Keratinocyte (primary cell): ENCODE data around the gene FXYD5. TPM values are rescaled to one million over a fixed set of nuclear protein-coding genes. Genes with fewer than 3 reads are reported as not detected.
"Not testable (repeated sequence)": the region's sequence is repeated elsewhere in the genome, so short reads cannot be mapped to it uniquely, and the experiment has no call there.

ENCODE experiments used
- DNase-seq: peaks from one replicate; pipeline ENCODE4 v3.0.0-alpha.2; 2011; ENCODE audit warnings: low read depth, missing footprints, low spot score
- FAIRE-seq: peaks from 2 replicates; lab custom pipeline; 2011; peaks lifted over from hg19 to GRCh38; lab: Jason Lieb, UNC
- H2AFZ ChIP-seq: 2 replicates; pipeline ENCODE4 v1.6.0; 2012; ENCODE audit warnings: low read length, control low read depth, inconsistent platforms; ENCODE audit not compliant: control insufficient read depth
- H3K27ac ChIP-seq: 2 replicates; pipeline ENCODE4 v1.5.1; 2011; ENCODE audit warnings: low read length; ENCODE audit not compliant: control insufficient read depth, insufficient read depth
- H3K27me3 ChIP-seq: 3 replicates; pipeline ENCODE4 v1.6.0; 2011; ENCODE audit warnings: low read length; ENCODE audit not compliant: control insufficient read depth, insufficient read depth; ENCODE audit errors: extremely low read depth
- H3K36me3 ChIP-seq, 2 experiments: 2 replicates in 1 of 2; 3 replicates in 1 of 2; pipeline ENCODE4 v1.5.1; 2011; ENCODE audit warnings: low read length in 2 of 2, mild to moderate bottlenecking in 1 of 2; ENCODE audit not compliant: control insufficient read depth in 2 of 2, insufficient read depth in 2 of 2; ENCODE audit errors: extremely low read depth in 1 of 2
- H3K4me1 ChIP-seq: 3 replicates; pipeline ENCODE4 v1.5.1; 2011; ENCODE audit warnings: low read length; ENCODE audit not compliant: control insufficient read depth, insufficient read depth; ENCODE audit errors: extremely low read depth
- H3K4me2 ChIP-seq: 3 replicates; pipeline ENCODE4 v1.6.0; 2011; ENCODE audit warnings: low read depth, low read length; ENCODE audit not compliant: control insufficient read depth, insufficient read depth; ENCODE audit errors: extremely low read depth
- H3K4me3 ChIP-seq, 3 experiments: fragments of 200-600 bp in 1 of 3; sonication (generic) in 1 of 3; 2 replicates in 2 of 3; 3 replicates in 1 of 3; pipeline ENCODE4 v1.5.1; 2011 to 2016; ENCODE audit warnings: low read length in 3 of 3, mild to moderate bottlenecking in 3 of 3, control low read depth in 2 of 3, inconsistent platforms in 1 of 3, low read depth in 1 of 3, mixed read lengths in 1 of 3, mixed run types in 1 of 3, moderate library complexity in 1 of 3; ENCODE audit not compliant: control insufficient read depth in 2 of 3, insufficient read depth in 2 of 3; ENCODE audit errors: extremely low read depth in 1 of 3
- H3K79me2 ChIP-seq: 2 replicates; pipeline ENCODE4 v1.6.0; 2012; ENCODE audit warnings: low read length; ENCODE audit not compliant: control insufficient read depth, insufficient read depth
- H3K9ac ChIP-seq: 3 replicates; pipeline ENCODE4 v1.6.0; 2011; ENCODE audit warnings: low read length; ENCODE audit not compliant: control insufficient read depth, insufficient read depth; ENCODE audit errors: extremely low read depth
- H3K9me1 ChIP-seq: 3 replicates; pipeline ENCODE4 v1.6.0; 2011; ENCODE audit warnings: low read length; ENCODE audit not compliant: control insufficient read depth, insufficient read depth; ENCODE audit errors: extremely low read depth
- H3K9me3 ChIP-seq: 2 replicates; pipeline ENCODE4 v1.5.1; 2012; ENCODE audit warnings: low read depth, low read length; ENCODE audit not compliant: control insufficient read depth
- H4K20me1 ChIP-seq: 3 replicates; pipeline ENCODE4 v1.6.0; 2011; ENCODE audit warnings: low read length; ENCODE audit not compliant: control insufficient read depth, insufficient read depth; ENCODE audit errors: extremely low read depth
- EZH2 ChIP-seq: IDR thresholded peaks from one replicate; pipeline ENCODE4 v1.6.1; 2012; ENCODE audit warnings: inconsistent platforms, mild to moderate bottlenecking, low read length, moderate library complexity
- dilution Hi-C: fragments of 300-500 bp; cut with MboI; formaldehyde crosslinking; loops from one replicate; pipeline ENCODE4 v1.7.0; 2020; ENCODE audit warnings: low sequenced_read_pairs; ENCODE audit not compliant: extremely low pct_ligation_motif_present
- polyA plus RNA-seq, 5 experiments: library from polyadenylated mRNA; depleted of rRNA in 3 of 5; stranded (reverse) in 3 of 5; stranded (forward) in 1 of 5; unstranded in 1 of 5; fragments of >200 nt; gene quantifications; 1 replicate in 1 of 5; 2 replicates in 3 of 5; 3 replicates in 1 of 5; pipeline versions ENCODE4 v1.2.1 to v1.2.3, GENCODE V29; 2011 to 2012; ENCODE audit warnings: missing spikeins in 2 of 5, low read depth in 1 of 5, low replicate concordance in 1 of 5
- TF ChIP-seq, protein P1 (sequence below), 3 experiments: IDR thresholded peaks in 1 of 3; conservative IDR thresholded peaks in 1 of 3; optimal IDR thresholded peaks in 1 of 3; 2 replicates in 2 of 3; 3 replicates in 1 of 3; pipeline versions ENCODE3 to v1.5.1; 2011; ENCODE audit warnings: low read length in 3 of 3, mild to moderate bottlenecking in 3 of 3, moderate library complexity in 2 of 3, control low read depth in 1 of 3, inconsistent platforms in 1 of 3; ENCODE audit not compliant: insufficient read depth in 2 of 3; ENCODE audit errors: extremely low read depth in 1 of 3

Gene FXYD5
- polyA plus RNA-seq, 1 donor (not counting 4 experiments of a cell fraction or from before 2014, with no cell fraction given), result 122 TPM

DNA sequence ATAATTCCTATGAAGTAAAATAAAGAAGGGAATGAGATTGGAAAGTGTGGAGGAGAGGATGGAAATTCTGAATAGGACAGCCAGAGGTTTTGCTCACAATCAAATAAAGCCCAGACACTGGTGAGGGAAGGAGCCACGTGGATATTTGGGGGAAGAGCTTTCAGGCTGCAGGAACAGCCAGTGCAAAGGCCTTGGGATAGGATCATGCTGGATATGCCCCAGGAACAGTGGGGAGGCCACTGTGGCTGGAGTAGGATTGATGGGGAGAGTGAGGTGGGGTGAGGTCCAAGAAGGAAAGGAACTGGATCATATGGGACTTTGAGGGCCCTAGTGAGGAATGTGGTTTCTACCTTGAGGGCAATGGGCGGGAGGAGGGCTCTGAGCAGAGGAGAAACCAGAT, 4.1 kb upstream of the FXYD5 start:
- H3K4me3 ChIP-seq, result no peak overlapping the region
- no peaks in the 10 kb centered on the region for H3K9me1 ChIP-seq
- no peaks in the 10 kb centered on the region for H4K20me1 ChIP-seq
- dilution Hi-C loops, result no loop called here
- H3K4me1 ChIP-seq, result peaks cover 10% of the 10 kb centered on the region
- H3K27ac ChIP-seq, result no peak overlapping the region
- TF ChIP-seq, protein P1, sequence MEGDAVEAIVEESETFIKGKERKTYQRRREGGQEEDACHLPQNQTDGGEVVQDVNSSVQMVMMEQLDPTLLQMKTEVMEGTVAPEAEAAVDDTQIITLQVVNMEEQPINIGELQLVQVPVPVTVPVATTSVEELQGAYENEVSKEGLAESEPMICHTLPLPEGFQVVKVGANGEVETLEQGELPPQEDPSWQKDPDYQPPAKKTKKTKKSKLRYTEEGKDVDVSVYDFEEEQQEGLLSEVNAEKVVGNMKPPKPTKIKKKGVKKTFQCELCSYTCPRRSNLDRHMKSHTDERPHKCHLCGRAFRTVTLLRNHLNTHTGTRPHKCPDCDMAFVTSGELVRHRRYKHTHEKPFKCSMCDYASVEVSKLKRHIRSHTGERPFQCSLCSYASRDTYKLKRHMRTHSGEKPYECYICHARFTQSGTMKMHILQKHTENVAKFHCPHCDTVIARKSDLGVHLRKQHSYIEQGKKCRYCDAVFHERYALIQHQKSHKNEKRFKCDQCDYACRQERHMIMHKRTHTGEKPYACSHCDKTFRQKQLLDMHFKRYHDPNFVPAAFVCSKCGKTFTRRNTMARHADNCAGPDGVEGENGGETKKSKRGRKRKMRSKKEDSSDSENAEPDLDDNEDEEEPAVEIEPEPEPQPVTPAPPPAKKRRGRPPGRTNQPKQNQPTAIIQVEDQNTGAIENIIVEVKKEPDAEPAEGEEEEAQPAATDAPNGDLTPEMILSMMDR (optimal IDR thresholded peaks at IDR 0.05 in 1 of 3, IDR thresholded peaks at IDR 0.05 in 1 of 3, conservative IDR thresholded peaks at IDR 0.05 in 1 of 3; ENCODE audit: extremely low read depth in 1 of 3, insufficient read depth in 2 of 3, low read length in 3 of 3), result no peak
- no peak for TF ChIP-seq EZH2
- H3K4me2 ChIP-seq, result no peak overlapping the region
- no peaks in the 10 kb centered on the region for H3K36me3 ChIP-seq
- FAIRE-seq, result no peak
- H2AFZ ChIP-seq, result no peak overlapping the region
- DNase-seq, result no peak
- H3K27me3 ChIP-seq, result no peaks in the 10 kb centered on the region
- peaks cover 9% of the 10 kb centered on the region for H3K79me2 ChIP-seq
- H3K9ac ChIP-seq, result no peak overlapping the region
- H3K9me3 ChIP-seq, result no peaks in the 10 kb centered on the region

DNA sequence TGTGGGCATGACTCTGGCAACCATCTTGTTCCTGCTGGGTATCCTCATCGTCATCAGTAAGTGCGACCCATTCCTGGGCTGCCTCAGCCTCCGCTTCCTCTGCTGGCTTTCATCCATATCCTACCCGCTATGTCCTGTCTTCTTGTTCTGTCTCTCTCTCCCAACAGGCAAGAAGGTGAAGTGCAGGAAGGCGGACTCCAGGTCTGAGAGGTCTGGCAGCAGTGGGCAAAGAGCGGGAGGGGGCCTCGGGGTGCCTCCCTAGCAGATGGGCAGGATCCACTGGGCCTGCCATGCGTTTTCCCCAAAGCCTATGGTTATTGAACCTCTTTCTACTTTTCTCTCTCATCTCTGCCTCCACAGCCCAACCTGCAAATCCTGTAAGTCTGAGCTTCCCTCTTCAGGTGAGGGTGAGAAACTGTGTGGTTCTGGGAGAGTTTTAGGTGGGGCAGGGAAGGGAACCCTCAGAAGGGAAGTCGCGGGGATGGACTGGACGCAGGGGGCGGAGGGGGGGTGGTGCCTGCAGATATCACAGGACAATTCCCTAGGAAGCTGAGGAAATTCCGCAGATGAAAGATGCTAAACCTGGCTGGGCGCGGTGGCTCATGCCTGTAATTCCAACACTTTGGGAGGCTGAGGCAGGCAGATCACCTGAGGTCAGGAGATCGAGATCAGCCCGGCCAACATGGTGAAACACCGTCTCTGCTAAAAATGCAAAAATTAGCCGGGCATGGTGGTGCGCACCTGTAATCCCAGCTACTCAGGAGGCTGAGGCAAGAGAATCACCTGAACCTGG, 3.1 kb upstream of the FXYD5 start:
- TF ChIP-seq, protein P1 (optimal IDR thresholded peaks at IDR 0.05 in 1 of 3, IDR thresholded peaks at IDR 0.05 in 1 of 3, conservative IDR thresholded peaks at IDR 0.05 in 1 of 3; ENCODE audit: extremely low read depth in 1 of 3, insufficient read depth in 2 of 3, low read length in 3 of 3), result no peak
- TF ChIP-seq EZH2, result no peak
- FAIRE-seq, result no peak

DNA sequence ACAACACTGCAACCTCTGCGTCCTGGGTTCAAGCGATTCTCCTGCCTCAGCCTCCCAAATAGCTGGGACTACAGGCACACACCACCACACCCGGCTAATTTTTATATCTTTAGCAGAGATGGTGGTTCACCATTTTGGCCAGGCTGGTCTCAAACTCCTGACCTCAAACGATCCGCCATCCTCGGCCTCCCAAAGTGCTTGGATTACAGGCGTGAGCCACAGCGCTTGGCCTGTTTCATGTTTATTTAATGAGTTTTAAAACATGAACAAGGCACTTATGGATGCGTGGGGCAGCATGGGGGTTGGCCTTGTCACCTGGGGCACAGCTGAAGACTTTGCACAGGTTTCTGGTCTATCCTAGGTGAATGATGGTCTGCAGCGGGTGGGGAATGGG, 1.4 kb upstream of the FXYD5 start:
- FAIRE-seq, H3K4me3 ChIP-seq, DNase-seq, H3K9me3 ChIP-seq, H3K4me2 ChIP-seq, H2AFZ ChIP-seq, H3K9ac ChIP-seq, H3K27ac ChIP-seq, H3K9me1 ChIP-seq, H3K27me3 ChIP-seq, H4K20me1 ChIP-seq, dilution Hi-C loops: not testable (repeated sequence)
- Histone ChIP-seq H3K79me2 (peaks cover 34% of the 10 kb centered on the region), H3K36me3 (peaks cover 8 to 17% of the 10 kb centered on the region in 2 experiments), H3K4me1 (peaks cover 20% of the 10 kb centered on the region)

More for the DNA sequence above, 3.1 kb upstream of the FXYD5 start:
- Histone ChIP-seq H3K4me3 (no peak overlapping the region), H3K9me1 (no peaks in the 10 kb centered on the region), H3K27me3 (no peaks in the 10 kb centered on the region), H3K9ac (no peak overlapping the region), H3K79me2 (peaks cover 20% of the 10 kb centered on the region), H3K9me3 (no peaks in the 10 kb centered on the region), H2AFZ (no peak overlapping the region), H3K27ac (no peak overlapping the region), H3K4me2 (no peak overlapping the region), H3K4me1 (peaks cover 19% of the 10 kb centered on the region), H4K20me1 (no peaks in the 10 kb centered on the region), H3K36me3 (peaks cover 0 to 3% of the 10 kb centered on the region in 2 experiments)
- DNase-seq, result no peak
- dilution Hi-C loops, result no loop called here
